HCT116 (cell line): ENCODE data around the gene SDE2. TPM values are rescaled to one million over a fixed set of nuclear protein-coding genes. Genes with fewer than 3 reads are reported as not detected.

Experiments
- ATAC-seq: fragments of 200-7000 bp; cut with Tn5 transposase; 2 replicates; pipeline ENCODE4 v1.9.1; 2020; ENCODE audit warnings: mild to moderate bottlenecking, moderate library complexity
- BruUV-seq: library from RNA; stranded (reverse); fragments of 400-500 nt; replicated peaks from 2 replicates; lab custom pipeline; 2021; lab: Mats Ljungman, UMichigan
- CTCF ChIA-PET: fragments of 300-600 bp; sonication (Branson Sonifier 250); formaldehyde crosslinking; loops from one replicate; lab custom pipeline; 2021; ENCODE audit warnings: antibody characterized with exemption; lab: Charles Lee
- POLR2A ChIA-PET: fragments of 300-600, 350-600 bp; sonication (Branson Sonifier 250); formaldehyde crosslinking; loops from one replicate; lab custom pipeline; 2021; ENCODE audit warnings: antibody characterized with exemption; lab: Charles Lee
- RAD21 ChIA-PET, 2 experiments: fragments of 300-600 bp; sonication (Branson Sonifier 250); formaldehyde crosslinking; loops; one replicate each; lab custom pipeline; 2023; ENCODE audit warnings: low total read pairs in 2 of 2; ENCODE audit not compliant: uncharacterized antibody in 2 of 2, unreplicated experiment in 2 of 2, low non-redundant PET in 1 of 2; lab: Charles Lee
- DNase-seq: peaks from one replicate; pipeline ENCODE4 v3.0.0-alpha.2; 2010; ENCODE audit warnings: low read depth, low spot score
- H2AFZ ChIP-seq: fragments of 200-600 bp; shearing (Covaris generic), sonication (generic); 2 replicates; pipeline ENCODE4 v1.6.1; 2017; ENCODE audit warnings: low read depth, mixed run types, mixed read lengths, antibody characterized with exemption, low read length; ENCODE audit not compliant: poor library complexity, severe bottlenecking
- H3K27ac ChIP-seq: 2 replicates; pipeline ENCODE4 v1.5.1; 2012; ENCODE audit warnings: low read depth, low read length
- H3K27me3 ChIP-seq: fragments of 200-600 bp; sonication (generic); 2 replicates; pipeline ENCODE4 v1.6.1; 2016; ENCODE audit warnings: mixed run types, low read length, mixed read lengths; ENCODE audit not compliant: insufficient read depth
- H3K36me3 ChIP-seq, 2 experiments: fragments of 200-500 bp in 1 of 2; fragments of 200-600 bp in 1 of 2; sonication (Bioruptor generic) in 1 of 2; sonication (generic) in 1 of 2; 2 replicates each; pipeline versions ENCODE4 v1.5.1 to v1.6.1; 2014 to 2016; ENCODE audit warnings: low read length in 2 of 2, inconsistent platforms in 1 of 2, mixed read lengths in 1 of 2, mixed run types in 1 of 2; ENCODE audit not compliant: insufficient read depth in 2 of 2, control insufficient read depth in 1 of 2
- H3K4me1 ChIP-seq, 2 experiments: fragments of 200-600 bp in 1 of 2; sonication (generic) in 1 of 2; 2 replicates each; pipeline versions ENCODE4 v1.5.1 to v1.6.1; 2012 to 2017; ENCODE audit warnings: low read length in 2 of 2, inconsistent platforms in 1 of 2, mild to moderate bottlenecking in 1 of 2, mixed read lengths in 1 of 2, mixed run types in 1 of 2, moderate library complexity in 1 of 2; ENCODE audit not compliant: insufficient read depth in 2 of 2, control insufficient read depth in 1 of 2
- H3K4me2 ChIP-seq: fragments of 200-600 bp; sonication (generic); 2 replicates; pipeline ENCODE4 v1.6.1; 2017; ENCODE audit warnings: mixed run types, low read length, mixed read lengths
- H3K4me3 ChIP-seq, 2 experiments: fragments of 200-600 bp in 1 of 2; sonication (generic) in 1 of 2; replicated peaks in 1 of 2; 2 replicates each; pipeline ENCODE4 v1.5.1; 2011 to 2016; ENCODE audit warnings: low read length in 2 of 2, control low read depth in 1 of 2, low read depth in 1 of 2, mild to moderate bottlenecking in 1 of 2, mixed read lengths in 1 of 2, mixed run types in 1 of 2
- H3K79me2 ChIP-seq: fragments of 200-600 bp; sonication (generic); 2 replicates; pipeline ENCODE4 v1.6.1; 2017; ENCODE audit warnings: mild to moderate bottlenecking, mixed run types, low read length, moderate library complexity, mixed read lengths; ENCODE audit not compliant: insufficient read depth
- H3K9ac ChIP-seq: fragments of 200-600 bp; sonication (generic); 2 replicates; pipeline ENCODE4 v1.6.1; 2016; ENCODE audit warnings: low read length, mixed read lengths
- H3K9me2 ChIP-seq: fragments of 200-600 bp; sonication (generic), shearing (Covaris generic); 2 replicates; pipeline ENCODE4 v1.6.1; 2017; ENCODE audit warnings: mixed run types, mild to moderate bottlenecking, moderate library complexity; ENCODE audit not compliant: insufficient read depth
- H3K9me3 ChIP-seq, 2 experiments: fragments of 200-500 bp in 1 of 2; fragments of 200-600 bp in 1 of 2; sonication (Bioruptor generic) in 1 of 2; sonication (generic) in 1 of 2; 2 replicates each; pipeline ENCODE4 v1.6.1; 2014 to 2017; ENCODE audit warnings: low read length in 2 of 2, mixed read lengths in 2 of 2, inconsistent platforms in 1 of 2, low read depth in 1 of 2, mild to moderate bottlenecking in 1 of 2, mixed run types in 1 of 2, moderate library complexity in 1 of 2; ENCODE audit not compliant: control insufficient read depth in 1 of 2, insufficient read depth in 1 of 2
- H4K20me1 ChIP-seq: fragments of 200-600 bp; sonication (generic), shearing (Covaris generic); 2 replicates; pipeline ENCODE4 v1.6.1; 2017; ENCODE audit warnings: mixed run types, mild to moderate bottlenecking, moderate library complexity; ENCODE audit not compliant: insufficient read depth
- CBX3 ChIP-seq: IDR thresholded peaks from 2 replicates; pipeline ENCODE4 v1.6.1; 2012; ENCODE audit warnings: low read depth
- EGR1 ChIP-seq: IDR thresholded peaks from 2 replicates; pipeline ENCODE4 v1.6.1; 2012; ENCODE audit warnings: low read depth
- ELF1 ChIP-seq: IDR thresholded peaks from 2 replicates; pipeline ENCODE4 v1.6.1; 2012; ENCODE audit warnings: low read depth, borderline replicate concordance
- EZH2 ChIP-seq: fragments of 200-600 bp; sonication (generic); IDR thresholded peaks from 2 replicates; pipeline ENCODE4 v1.6.1; 2017; ENCODE audit warnings: antibody characterized with exemption, mixed run types
- EZH2phosphoT487 ChIP-seq: fragments of 200-600 bp; IDR thresholded peaks from 2 replicates; pipeline ENCODE4 v1.6.1; 2018; ENCODE audit warnings: antibody characterized with exemption, borderline replicate concordance
- FOSL1 ChIP-seq: IDR thresholded peaks from 2 replicates; pipeline ENCODE4 v1.6.1; 2012; ENCODE audit warnings: low read depth
- JUND ChIP-seq: IDR thresholded peaks from 2 replicates; pipeline ENCODE4 v1.6.1; 2012
- MAX ChIP-seq: IDR thresholded peaks from 2 replicates; pipeline ENCODE4 v1.6.1; 2012
- POLR2A ChIP-seq: IDR thresholded peaks from 2 replicates; pipeline ENCODE4 v1.7.0; 2011; ENCODE audit warnings: borderline replicate concordance; ENCODE audit not compliant: insufficient read depth, insufficient read length; ENCODE audit errors: extremely low read depth
- POLR2AphosphoS5 ChIP-seq: IDR thresholded peaks from 2 replicates; pipeline ENCODE4 v1.6.1; 2011; ENCODE audit warnings: mild to moderate bottlenecking, low read depth, low read length, moderate library complexity
- SIN3A ChIP-seq: IDR thresholded peaks from 2 replicates; pipeline ENCODE4 v1.6.1; 2012; ENCODE audit warnings: low read depth
- SP1 ChIP-seq: IDR thresholded peaks from 2 replicates; pipeline ENCODE4 v1.6.1; 2012; ENCODE audit warnings: low read depth
- TCF7L2 ChIP-seq: IDR thresholded peaks from 2 replicates; pipeline ENCODE4 v1.7.0; 2011; ENCODE audit warnings: borderline replicate concordance, inconsistent platforms; ENCODE audit not compliant: insufficient read depth, insufficient read length; ENCODE audit errors: extremely low read depth
- YY1 ChIP-seq: IDR thresholded peaks from 2 replicates; pipeline ENCODE4 v1.6.1; 2011; ENCODE audit warnings: low read length, low read depth, moderate library complexity, mild to moderate bottlenecking; ENCODE audit not compliant: insufficient replicate concordance; ENCODE audit errors: extremely low read depth
- ZBTB33 ChIP-seq: IDR thresholded peaks from 2 replicates; pipeline ENCODE4 v1.6.1; 2011; ENCODE audit warnings: mild to moderate bottlenecking, low read length, moderate library complexity; ENCODE audit not compliant: insufficient replicate concordance; ENCODE audit errors: extremely low read depth
- ZFX ChIP-seq: fragments of 450-650 bp; IDR thresholded peaks from 2 replicates; pipeline ENCODE4 v1.6.1; 2017
- ZNF274 ChIP-seq: fragments of 200-500 bp; sonication (Bioruptor generic); IDR thresholded peaks from 2 replicates; pipeline ENCODE4 v1.6.1; 2014; ENCODE audit warnings: mild to moderate bottlenecking, low read depth, low read length, inconsistent platforms
- intact Hi-C: fragments of 100-400 bp; cut with micrococcal nuclease; formaldehyde crosslinking; loops from 2 replicates; pipeline ENCODE4 v1.10.0; 2022
- total RNA-seq: library from RNA; stranded (reverse); gene quantifications from one replicate; pipeline ENCODE4 v1.2.1, GENCODE V29; 2021; ENCODE audit not compliant: unreplicated experiment

SDE2 gene
- total RNA-seq, 1 experiment from 2014 or later, result 22.5 TPM

- H3K9me2 ChIP-seq, result no peaks in the 10 kb centered on the region
- RAD21 ChIA-PET, result no interaction called here
- H2AFZ ChIP-seq, result no peak overlapping the region
- CTCF ChIA-PET, result no interaction called here
- no peak overlapping the region for H3K9ac ChIP-seq
- no peaks in the 10 kb centered on the region for H3K27me3 ChIP-seq
- DNase-seq, result no peak
- H3K79me2 ChIP-seq, result no peaks in the 10 kb centered on the region
- no peak overlapping the region for H3K4me3 ChIP-seq
- no peaks in the 10 kb centered on the region for H3K4me1 ChIP-seq
- no peak overlapping the region for H3K27ac ChIP-seq
- BruUV-seq, result no TSS peak
- no peaks in the 10 kb centered on the region for H4K20me1 ChIP-seq
- no peak for ATAC-seq
- intact Hi-C loops, result no loop called here
- H3K9me3 ChIP-seq, result no peaks in the 10 kb centered on the region
- H3K4me2 ChIP-seq, result no peak overlapping the region
- POLR2A ChIA-PET, result no interaction called here
- H3K36me3 ChIP-seq, result no peaks in the 10 kb centered on the region
- TF ChIP-seq SIN3A (no peak), POLR2A (no peak), EGR1 (no peak), SP1 (no peak)
Observed at GRCh38 chr1:226017070-226017469, 17.9 kb upstream of the SDE2 start.

GRCh38 chr1:226009650-226010044 is 10.5 kb upstream of the SDE2 start:
- Histone ChIP-seq H3K4me3 (no peak overlapping the region), H3K79me2 (no peaks in the 10 kb centered on the region), H3K4me1 (peaks cover 0 to 4% of the 10 kb centered on the region in 2 experiments; a peak in 1 of 4 replicates), H2AFZ (no peak overlapping the region), H3K36me3 (no peaks in the 10 kb centered on the region), H3K27ac (no peak overlapping the region), H3K9ac (no peak overlapping the region), H3K27me3 (no peaks in the 10 kb centered on the region), H3K9me3 (no peaks in the 10 kb centered on the region), H4K20me1 (no peaks in the 10 kb centered on the region), H3K9me2 (no peaks in the 10 kb centered on the region), H3K4me2 (no peak overlapping the region)
- RAD21 ChIA-PET, result no interaction called here
- POLR2A ChIA-PET, result no interaction called here
- no TSS peak for BruUV-seq
- intact Hi-C loops, result no loop called here
- DNase-seq (no peak), ATAC-seq (no peak)
- CTCF ChIA-PET, result no interaction called here
- TF ChIP-seq FOSL1 (no peak), ELF1 (no peak), POLR2AphosphoS5 (no peak), ZNF274 (no peak), TCF7L2 (no peak), ZBTB33 (no peak), CBX3 (no peak), YY1 (no peak), EZH2phosphoT487 (no peak), SIN3A (no peak), MAX (no peak), JUND (no peak), EZH2 (no peak), SP1 (no peak), ZFX (no peak)
